Measurements from ENCODE around the gene GPC3. TPM values are rescaled to one million over a fixed set of nuclear protein-coding genes. Genes with fewer than 3 reads are reported as not detected.
A peak's percentile ranks its signal among the peaks of the same experiment; 100 is the strongest.

The GPC3 gene
- total RNA-seq, 2 donors from 2014 or later, result 1.9 to 2.0 TPM

GRCh38 chrX:133497356-133497755 lies 488.0 kb downstream of the GPC3 start:
- no peak for TF ChIP-seq CTCF (IDR thresholded peaks at IDR 0.05)
- intact Hi-C loops (cut with DNase I), result no loop called here
- DNase-seq, result no peak

GRCh38 chrX:133495464-133496391 lies 489.7 kb downstream of the GPC3 start:
- intact Hi-C loops (cut with DNase I), result no loop called here
- Histone ChIP-seq H3K27me3 (no peaks in the 10 kb centered on the region), H3K27ac (peak overlapping the region; percentile 71), H3K4me1 (no peaks in the 10 kb centered on the region), H3K36me3 (no peaks in the 10 kb centered on the region), H3K9me3 (no peaks in the 10 kb centered on the region), H3K4me3 (no peak overlapping the region), H3K9ac (ENCODE audit: low read depth in 2 of 2, low read length in 2 of 2) (peak overlapping the region in 1 of 2 donors; percentile 27)
- peak; percentile 50 for DNase-seq
- TF ChIP-seq CTCF (IDR thresholded peaks at IDR 0.05), result no peak

More at GRCh38 chrX:133497356-133497755, 488.0 kb downstream of the GPC3 start:
- no peaks in the 10 kb centered on the region for H3K36me3 ChIP-seq
- H3K27me3 ChIP-seq, result no peaks in the 10 kb centered on the region
- no peak overlapping the region for H3K4me3 ChIP-seq
- no peak overlapping the region for H3K9ac ChIP-seq (ENCODE audit: low read depth in 2 of 2, low read length in 2 of 2)
- no peak overlapping the region for H3K27ac ChIP-seq
- no peaks in the 10 kb centered on the region for H3K9me3 ChIP-seq
- H3K4me1 ChIP-seq, result no peaks in the 10 kb centered on the region

- TF ChIP-seq CTCF (IDR thresholded peaks at IDR 0.05), result no peak
- Histone ChIP-seq H3K9ac (ENCODE audit: low read depth in 2 of 2, low read length in 2 of 2) (no peak overlapping the region), H3K9me3 (no peaks in the 10 kb centered on the region), H3K27me3 (no peaks in the 10 kb centered on the region), H3K36me3 (no peaks in the 10 kb centered on the region), H3K27ac (no peak overlapping the region), H3K4me3 (no peak overlapping the region), H3K4me1 (no peaks in the 10 kb centered on the region)
- DNase-seq, result no peak
- intact Hi-C loops (cut with DNase I), result no loop called here
Observed at GRCh38 chrX:133493366-133493765, 492.0 kb downstream of the GPC3 start.

- H3K27me3 ChIP-seq, result no peaks in the 10 kb centered on the region
- no peaks in the 10 kb centered on the region for H3K9me3 ChIP-seq
- H3K4me3 ChIP-seq, result no peak overlapping the region
- TF ChIP-seq CTCF (IDR thresholded peaks at IDR 0.05), result no peak
- no peak overlapping the region for H3K27ac ChIP-seq
- no peaks in the 10 kb centered on the region for H3K36me3 ChIP-seq
- no peak for DNase-seq
- intact Hi-C loops (cut with DNase I), result no loop called here
- H3K9ac ChIP-seq (ENCODE audit: low read depth in 2 of 2, low read length in 2 of 2), result no peak overlapping the region
- H3K4me1 ChIP-seq, result no peaks in the 10 kb centered on the region
Observed at GRCh38 chrX:133490955-133491354, 494.4 kb downstream of the GPC3 start.
